HCT116 (cell line): ENCODE results near the gene DHX58. TPM values are rescaled to one million over a fixed set of nuclear protein-coding genes. Genes with fewer than 3 reads are reported as not detected.

Experiments
- ATAC-seq: fragments of 200-7000 bp; cut with Tn5 transposase; 2 replicates; pipeline ENCODE4 v1.9.1; 2020; ENCODE audit warnings: mild to moderate bottlenecking, moderate library complexity
- BruUV-seq: library from RNA; stranded (reverse); fragments of 400-500 nt; replicated peaks from 2 replicates; lab custom pipeline; 2021; lab: Mats Ljungman, UMichigan
- CTCF ChIA-PET: fragments of 300-600 bp; sonication (Branson Sonifier 250); formaldehyde crosslinking; loops from one replicate; lab custom pipeline; 2021; ENCODE audit warnings: antibody characterized with exemption; lab: Charles Lee
- POLR2A ChIA-PET: fragments of 300-600, 350-600 bp; sonication (Branson Sonifier 250); formaldehyde crosslinking; loops from one replicate; lab custom pipeline; 2021; ENCODE audit warnings: antibody characterized with exemption; lab: Charles Lee
- RAD21 ChIA-PET, 2 experiments: fragments of 300-600 bp; sonication (Branson Sonifier 250); formaldehyde crosslinking; loops; one replicate each; lab custom pipeline; 2023; ENCODE audit warnings: low total read pairs in 2 of 2; ENCODE audit not compliant: uncharacterized antibody in 2 of 2, unreplicated experiment in 2 of 2, low non-redundant PET in 1 of 2; lab: Charles Lee
- DNase-seq: peaks from one replicate; pipeline ENCODE4 v3.0.0-alpha.2; 2010; ENCODE audit warnings: low read depth, low spot score
- H2AFZ ChIP-seq: fragments of 200-600 bp; shearing (Covaris generic), sonication (generic); 2 replicates; pipeline ENCODE4 v1.6.1; 2017; ENCODE audit warnings: low read depth, mixed run types, mixed read lengths, antibody characterized with exemption, low read length; ENCODE audit not compliant: poor library complexity, severe bottlenecking
- H3K27ac ChIP-seq: 2 replicates; pipeline ENCODE4 v1.5.1; 2012; ENCODE audit warnings: low read depth, low read length
- H3K27me3 ChIP-seq: fragments of 200-600 bp; sonication (generic); 2 replicates; pipeline ENCODE4 v1.6.1; 2016; ENCODE audit warnings: mixed run types, low read length, mixed read lengths; ENCODE audit not compliant: insufficient read depth
- H3K36me3 ChIP-seq, 2 experiments: fragments of 200-500 bp in 1 of 2; fragments of 200-600 bp in 1 of 2; sonication (Bioruptor generic) in 1 of 2; sonication (generic) in 1 of 2; 2 replicates each; pipeline versions ENCODE4 v1.5.1 to v1.6.1; 2014 to 2016; ENCODE audit warnings: low read length in 2 of 2, inconsistent platforms in 1 of 2, mixed read lengths in 1 of 2, mixed run types in 1 of 2; ENCODE audit not compliant: insufficient read depth in 2 of 2, control insufficient read depth in 1 of 2
- H3K4me1 ChIP-seq, 2 experiments: fragments of 200-600 bp in 1 of 2; sonication (generic) in 1 of 2; 2 replicates each; pipeline versions ENCODE4 v1.5.1 to v1.6.1; 2012 to 2017; ENCODE audit warnings: low read length in 2 of 2, inconsistent platforms in 1 of 2, mild to moderate bottlenecking in 1 of 2, mixed read lengths in 1 of 2, mixed run types in 1 of 2, moderate library complexity in 1 of 2; ENCODE audit not compliant: insufficient read depth in 2 of 2, control insufficient read depth in 1 of 2
- H3K4me2 ChIP-seq: fragments of 200-600 bp; sonication (generic); 2 replicates; pipeline ENCODE4 v1.6.1; 2017; ENCODE audit warnings: mixed run types, low read length, mixed read lengths
- H3K4me3 ChIP-seq, 2 experiments: fragments of 200-600 bp in 1 of 2; sonication (generic) in 1 of 2; replicated peaks in 1 of 2; 2 replicates each; pipeline ENCODE4 v1.5.1; 2011 to 2016; ENCODE audit warnings: low read length in 2 of 2, control low read depth in 1 of 2, low read depth in 1 of 2, mild to moderate bottlenecking in 1 of 2, mixed read lengths in 1 of 2, mixed run types in 1 of 2
- H3K79me2 ChIP-seq: fragments of 200-600 bp; sonication (generic); 2 replicates; pipeline ENCODE4 v1.6.1; 2017; ENCODE audit warnings: mild to moderate bottlenecking, mixed run types, low read length, moderate library complexity, mixed read lengths; ENCODE audit not compliant: insufficient read depth
- H3K9ac ChIP-seq: fragments of 200-600 bp; sonication (generic); 2 replicates; pipeline ENCODE4 v1.6.1; 2016; ENCODE audit warnings: low read length, mixed read lengths
- H3K9me2 ChIP-seq: fragments of 200-600 bp; sonication (generic), shearing (Covaris generic); 2 replicates; pipeline ENCODE4 v1.6.1; 2017; ENCODE audit warnings: mixed run types, mild to moderate bottlenecking, moderate library complexity; ENCODE audit not compliant: insufficient read depth
- H3K9me3 ChIP-seq, 2 experiments: fragments of 200-500 bp in 1 of 2; fragments of 200-600 bp in 1 of 2; sonication (Bioruptor generic) in 1 of 2; sonication (generic) in 1 of 2; 2 replicates each; pipeline ENCODE4 v1.6.1; 2014 to 2017; ENCODE audit warnings: low read length in 2 of 2, mixed read lengths in 2 of 2, inconsistent platforms in 1 of 2, low read depth in 1 of 2, mild to moderate bottlenecking in 1 of 2, mixed run types in 1 of 2, moderate library complexity in 1 of 2; ENCODE audit not compliant: control insufficient read depth in 1 of 2, insufficient read depth in 1 of 2
- H4K20me1 ChIP-seq: fragments of 200-600 bp; sonication (generic), shearing (Covaris generic); 2 replicates; pipeline ENCODE4 v1.6.1; 2017; ENCODE audit warnings: mixed run types, mild to moderate bottlenecking, moderate library complexity; ENCODE audit not compliant: insufficient read depth
- ELF1 ChIP-seq: IDR thresholded peaks from 2 replicates; pipeline ENCODE4 v1.6.1; 2012; ENCODE audit warnings: low read depth, borderline replicate concordance
- EZH2 ChIP-seq: fragments of 200-600 bp; sonication (generic); IDR thresholded peaks from 2 replicates; pipeline ENCODE4 v1.6.1; 2017; ENCODE audit warnings: antibody characterized with exemption, mixed run types
- EZH2phosphoT487 ChIP-seq: fragments of 200-600 bp; IDR thresholded peaks from 2 replicates; pipeline ENCODE4 v1.6.1; 2018; ENCODE audit warnings: antibody characterized with exemption, borderline replicate concordance
- JUND ChIP-seq: IDR thresholded peaks from 2 replicates; pipeline ENCODE4 v1.6.1; 2012
- POLR2AphosphoS5 ChIP-seq: IDR thresholded peaks from 2 replicates; pipeline ENCODE4 v1.6.1; 2011; ENCODE audit warnings: mild to moderate bottlenecking, low read depth, low read length, moderate library complexity
- RAD21 ChIP-seq: IDR thresholded peaks from 2 replicates; pipeline ENCODE4 v1.6.1; 2012; ENCODE audit warnings: low read depth, mild to moderate bottlenecking
- SIN3A ChIP-seq: IDR thresholded peaks from 2 replicates; pipeline ENCODE4 v1.6.1; 2012; ENCODE audit warnings: low read depth
- TCF7L2 ChIP-seq: IDR thresholded peaks from 2 replicates; pipeline ENCODE4 v1.7.0; 2011; ENCODE audit warnings: borderline replicate concordance, inconsistent platforms; ENCODE audit not compliant: insufficient read depth, insufficient read length; ENCODE audit errors: extremely low read depth
- YY1 ChIP-seq: IDR thresholded peaks from 2 replicates; pipeline ENCODE4 v1.6.1; 2011; ENCODE audit warnings: low read length, low read depth, moderate library complexity, mild to moderate bottlenecking; ENCODE audit not compliant: insufficient replicate concordance; ENCODE audit errors: extremely low read depth
- intact Hi-C: fragments of 100-400 bp; cut with micrococcal nuclease; formaldehyde crosslinking; loops from 2 replicates; pipeline ENCODE4 v1.10.0; 2022
- total RNA-seq: library from RNA; stranded (reverse); gene quantifications from one replicate; pipeline ENCODE4 v1.2.1, GENCODE V29; 2021; ENCODE audit not compliant: unreplicated experiment
- TF ChIP-seq, protein P1 (sequence below), 3 experiments: fragments of 200-600 bp in 1 of 3; sonication (generic) in 1 of 3; IDR thresholded peaks in 2 of 3; conservative IDR thresholded peaks in 1 of 3; 2 replicates each; pipeline ENCODE4 v1.5.1; 2012 to 2017; ENCODE audit warnings: low read depth in 2 of 3, low read length in 2 of 3, antibody characterized with exemption in 1 of 3, borderline replicate concordance in 1 of 3, control low read depth in 1 of 3, mild to moderate bottlenecking in 1 of 3, mixed read lengths in 1 of 3, mixed run types in 1 of 3, moderate library complexity in 1 of 3; ENCODE audit not compliant: insufficient read depth in 1 of 3
- TF ChIP-seq, protein P2 (sequence below): IDR thresholded peaks from 2 replicates; pipeline ENCODE4 v1.6.1; 2012
- TF ChIP-seq, protein P3 (sequence below): IDR thresholded peaks from 2 replicates; pipeline ENCODE4 v1.6.1; 2012

Gene DHX58
- total RNA-seq, 1 experiment from 2014 or later, result 1.2 TPM

DNA sequence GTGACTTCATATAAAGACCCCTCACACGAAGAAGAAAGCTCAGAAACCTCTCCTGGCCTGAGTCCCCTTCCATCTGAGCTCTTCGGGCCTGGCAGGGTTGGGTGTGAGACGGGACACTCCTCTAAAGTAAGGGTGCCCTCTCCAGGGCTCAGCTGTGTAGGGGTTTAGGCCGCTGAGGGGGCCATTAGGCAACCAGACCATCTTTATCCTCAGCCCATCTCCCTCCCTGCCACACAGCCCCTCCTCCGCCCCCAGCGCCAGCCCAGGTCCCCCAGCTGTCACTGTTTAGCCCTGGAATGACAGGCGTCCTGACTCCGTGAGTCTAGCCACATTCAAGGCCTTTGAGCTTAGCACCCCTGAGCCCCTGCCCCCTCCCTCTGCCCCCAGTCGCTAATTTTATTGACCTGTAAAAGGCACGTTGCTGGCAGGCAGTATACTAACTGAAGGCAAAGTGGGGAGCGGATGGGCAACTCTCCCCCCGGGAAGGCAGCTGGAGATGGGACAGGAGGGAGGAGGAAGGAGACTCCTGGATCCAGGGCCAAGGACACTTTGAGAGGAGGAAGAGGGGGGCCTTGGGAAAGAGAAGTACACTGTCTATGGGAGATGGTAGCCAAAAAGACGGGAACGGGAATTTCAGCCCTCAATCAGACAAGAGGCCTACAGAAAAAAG, 13.6 kb downstream of the DHX58 start:
- no peak for DNase-seq
- ATAC-seq, result no peak
- no peaks in the 10 kb centered on the region for H3K9me2 ChIP-seq
- no peak overlapping the region for H3K4me3 ChIP-seq
- H3K79me2 ChIP-seq, result no peaks in the 10 kb centered on the region
- H3K4me2 ChIP-seq, result no peak overlapping the region
- H3K9ac ChIP-seq, result no peak overlapping the region
- no peaks in the 10 kb centered on the region for H3K36me3 ChIP-seq
- no peak for TF ChIP-seq JUND
- TF ChIP-seq ELF1, result no peak
- TF ChIP-seq, protein P1, sequence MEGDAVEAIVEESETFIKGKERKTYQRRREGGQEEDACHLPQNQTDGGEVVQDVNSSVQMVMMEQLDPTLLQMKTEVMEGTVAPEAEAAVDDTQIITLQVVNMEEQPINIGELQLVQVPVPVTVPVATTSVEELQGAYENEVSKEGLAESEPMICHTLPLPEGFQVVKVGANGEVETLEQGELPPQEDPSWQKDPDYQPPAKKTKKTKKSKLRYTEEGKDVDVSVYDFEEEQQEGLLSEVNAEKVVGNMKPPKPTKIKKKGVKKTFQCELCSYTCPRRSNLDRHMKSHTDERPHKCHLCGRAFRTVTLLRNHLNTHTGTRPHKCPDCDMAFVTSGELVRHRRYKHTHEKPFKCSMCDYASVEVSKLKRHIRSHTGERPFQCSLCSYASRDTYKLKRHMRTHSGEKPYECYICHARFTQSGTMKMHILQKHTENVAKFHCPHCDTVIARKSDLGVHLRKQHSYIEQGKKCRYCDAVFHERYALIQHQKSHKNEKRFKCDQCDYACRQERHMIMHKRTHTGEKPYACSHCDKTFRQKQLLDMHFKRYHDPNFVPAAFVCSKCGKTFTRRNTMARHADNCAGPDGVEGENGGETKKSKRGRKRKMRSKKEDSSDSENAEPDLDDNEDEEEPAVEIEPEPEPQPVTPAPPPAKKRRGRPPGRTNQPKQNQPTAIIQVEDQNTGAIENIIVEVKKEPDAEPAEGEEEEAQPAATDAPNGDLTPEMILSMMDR (IDR thresholded peaks at IDR 0.05 in 2 of 3, conservative IDR thresholded peaks at IDR 0.05 in 1 of 3; ENCODE audit: borderline replicate concordance in 1 of 3, insufficient read depth in 1 of 3, low read depth in 2 of 3, low read length in 2 of 3), result no peak
- no peak for TF ChIP-seq SIN3A
- no peak; the same call in 1 of the 2 replicates for TF ChIP-seq RAD21
- TF ChIP-seq EZH2, result no peak
- TF ChIP-seq, protein P2, sequence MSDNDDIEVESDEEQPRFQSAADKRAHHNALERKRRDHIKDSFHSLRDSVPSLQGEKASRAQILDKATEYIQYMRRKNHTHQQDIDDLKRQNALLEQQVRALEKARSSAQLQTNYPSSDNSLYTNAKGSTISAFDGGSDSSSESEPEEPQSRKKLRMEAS, result no peak
- TF ChIP-seq TCF7L2, result no peak
- TF ChIP-seq POLR2AphosphoS5, result no peak
- no peak for TF ChIP-seq YY1
- TF ChIP-seq, protein P3, sequence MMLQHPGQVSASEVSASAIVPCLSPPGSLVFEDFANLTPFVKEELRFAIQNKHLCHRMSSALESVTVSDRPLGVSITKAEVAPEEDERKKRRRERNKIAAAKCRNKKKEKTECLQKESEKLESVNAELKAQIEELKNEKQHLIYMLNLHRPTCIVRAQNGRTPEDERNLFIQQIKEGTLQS, result no peak
- TF ChIP-seq EZH2phosphoT487, result no peak
- no peaks in the 10 kb centered on the region for H4K20me1 ChIP-seq
- ChIA-PET RAD21 (no interaction called here), POLR2A (interaction anchor here (0.8 kb wide), 1 partner anchor 8 kb away, joined by 3 read pairs; no protein-coding TSS in a partner anchor), CTCF (interaction anchor here (0.8 kb wide), 1 partner anchor 31 kb away, joined by 3 read pairs; no protein-coding TSS in a partner anchor)
- H3K4me1 ChIP-seq, result peaks cover 0 to 8% of the 10 kb centered on the region in 2 experiments; a peak in 3 of 4 replicates
- H3K27ac ChIP-seq, result no peak overlapping the region
- H3K27me3 ChIP-seq, result no peaks in the 10 kb centered on the region
- H2AFZ ChIP-seq, result no peak overlapping the region
- intact Hi-C loops, result no loop called here
- H3K9me3 ChIP-seq, result no peaks in the 10 kb centered on the region
- BruUV-seq, result no TSS peak
